ENCODE results near the gene NSL1. TPM values are rescaled to one million over a fixed set of nuclear protein-coding genes. Genes with fewer than 3 reads are reported as not detected.

NSL1 gene
- total and polyA plus RNA-seq, 9 of the 15 experiments (the other 6 are each of a cell fraction or from before 2014, with no cell fraction given): 53.5 to 108 (median 59.1) TPM

DNA sequence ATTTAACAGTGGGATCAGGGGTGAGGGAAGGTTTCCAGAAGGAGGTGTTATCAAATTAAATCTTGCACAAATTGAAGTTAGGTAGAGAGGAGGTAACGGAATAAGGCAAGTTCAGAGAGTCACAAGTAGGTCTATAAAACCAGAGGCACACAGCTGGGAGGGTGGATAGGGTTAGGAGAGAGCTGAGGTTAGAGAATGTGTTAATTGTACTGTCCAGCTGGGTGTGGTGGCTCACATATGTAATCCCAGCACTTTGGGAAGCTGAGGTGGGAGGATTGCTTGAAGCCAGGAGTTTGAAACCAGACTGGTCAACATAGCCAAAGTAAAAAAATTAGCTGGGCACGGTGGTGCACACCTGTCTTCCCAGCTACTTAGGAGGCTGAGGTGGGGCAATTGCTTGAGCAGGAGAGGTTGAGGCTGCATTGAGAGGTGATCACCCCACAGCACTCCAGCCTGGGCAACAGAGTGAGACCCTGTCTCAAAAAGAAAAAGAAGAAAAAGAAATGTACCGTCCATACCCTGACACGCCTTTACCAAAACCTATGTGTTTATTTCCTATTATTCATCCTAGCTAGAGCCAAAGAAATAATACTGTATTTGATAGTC is 35.7 kb upstream of the NSL1 start (continued):
- no peak for TF ChIP-seq TCFL5 (CRISPR knock-in tag; conservative IDR thresholded peaks at IDR 0.05)

DNA sequence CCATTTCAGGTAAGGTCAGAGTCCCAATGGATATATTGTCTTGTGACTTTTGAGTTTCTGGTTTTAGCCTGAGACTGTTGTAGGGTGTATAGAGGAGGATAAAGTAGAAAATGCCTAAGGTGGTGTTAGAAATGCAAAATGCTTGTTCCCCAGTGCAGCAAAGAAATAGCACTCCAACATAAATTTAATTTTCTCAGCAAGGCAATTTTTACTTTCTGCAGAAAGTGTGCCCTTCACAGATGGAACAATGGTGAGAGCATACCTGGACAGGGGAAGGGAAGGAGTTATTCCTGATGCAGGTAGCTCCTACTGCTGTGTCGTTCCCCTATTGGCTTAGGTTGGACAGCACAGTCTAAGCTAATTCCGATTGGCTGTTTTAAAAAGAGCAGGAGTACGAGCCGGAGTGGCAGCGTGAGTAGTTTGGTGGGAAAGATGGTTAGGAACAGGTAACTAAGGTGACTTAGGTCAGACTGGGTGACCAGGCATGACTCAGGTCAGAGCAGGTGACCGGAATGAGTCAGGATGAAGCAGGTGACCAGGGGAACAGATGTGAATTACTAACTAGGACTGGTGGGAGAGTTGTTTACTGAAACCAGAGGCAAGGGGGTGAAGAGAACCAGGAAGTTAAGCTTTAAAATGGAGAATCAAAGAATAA is 34.3 kb upstream of the NSL1 start:
- Histone ChIP-seq H3K9me1 (ENCODE audit: control insufficient read depth, insufficient read depth, low read length) (no peaks in the 10 kb centered on the region), H3K4me2 (ENCODE audit: insufficient read depth, low read length) (no peak overlapping the region), H3K27ac (ENCODE audit: extremely low read depth, low read depth, low read length) (no peak overlapping the region), H3K36me3 (ENCODE audit: control insufficient read depth, insufficient read depth, low read length) (no peaks in the 10 kb centered on the region), H3K4me1 (replicated peaks in 1 of 2; ENCODE audit: control insufficient read depth in 2 of 2, insufficient read depth in 2 of 2, low read length in 2 of 2) (no peaks in the 10 kb centered on the region), H4K20me1 (replicated peaks; ENCODE audit: control insufficient read depth, insufficient read depth, low read length) (no peaks in the 10 kb centered on the region), H3K9ac (ENCODE audit: insufficient read depth in 1 of 2, low read depth in 2 of 2, low read length in 2 of 2) (no peak overlapping the region), H3K79me2 (ENCODE audit: control insufficient read depth, insufficient read depth, low read length) (no peaks in the 10 kb centered on the region), H2AFZ (ENCODE audit: low read depth, low read length) (no peak overlapping the region), H3K27me3 (ENCODE audit: control insufficient read depth in 2 of 2, insufficient read depth in 2 of 2, low read length in 2 of 2) (0 out of 5 replicates have a peak, but pooled peaks cover 0 to 4% of the 10 kb centered on the region in 2 experiments), H3K4me3 (no peak overlapping the region), H3K9me3 (replicated peaks; ENCODE audit: control insufficient read depth, insufficient read depth, low read depth, low read length) (peaks cover 9% of the 10 kb centered on the region)
- ChIA-PET POLR2A (interaction anchor here (1.2 kb wide), 1 partner anchor 11 kb away, joined by 3 read pairs; no protein-coding TSS in a partner anchor), CTCF (ENCODE audit: low intra/inter-chr PET ratio) (no interaction called here)
- no peak for FAIRE-seq
- ATAC-seq: no peak
- no peak for DNase-seq (ENCODE audit: extremely low read depth in 1 of 4, low spot score in 3 of 4)
- intact Hi-C loops (cut with micrococcal nuclease): no loop called here
- no TSS peak for BruUV-seq (replicated peaks)
- 51% methylated on average over 6 of the region's 6 CpGs for WGBS (ENCODE audit: insufficient coverage, low coverage, missing lambda C conversion rate)
- in situ Hi-C loops (cut with MboI): no loop called here
- no peak for TF ChIP-seq SMARCC2 (IDR thresholded peaks at IDR 0.05; ENCODE audit: low read depth)
- peak; percentile 86; the same call in 1 of the 2 replicates for TF ChIP-seq ZEB2 (IDR thresholded peaks at IDR 0.05)
- no peak for TF ChIP-seq POLR2AphosphoS5 (IDR thresholded peaks at IDR 0.05; ENCODE audit: control insufficient read depth, insufficient read depth, low read depth, low read length)
- TF ChIP-seq XRCC3 (IDR thresholded peaks at IDR 0.05): peak; percentile 94
- TF ChIP-seq CBX3 (IDR thresholded peaks at IDR 0.05; ENCODE audit: borderline replicate concordance in 1 of 2, low read length in 2 of 2): peak in 1 of 2 experiments; percentile 100; a peak in 2 of 3 replicates
- peak; percentile 33; the same call in 1 of the 2 replicates for TF ChIP-seq LEF1 (IDR thresholded peaks at IDR 0.05)
- TF ChIP-seq, protein P1, sequence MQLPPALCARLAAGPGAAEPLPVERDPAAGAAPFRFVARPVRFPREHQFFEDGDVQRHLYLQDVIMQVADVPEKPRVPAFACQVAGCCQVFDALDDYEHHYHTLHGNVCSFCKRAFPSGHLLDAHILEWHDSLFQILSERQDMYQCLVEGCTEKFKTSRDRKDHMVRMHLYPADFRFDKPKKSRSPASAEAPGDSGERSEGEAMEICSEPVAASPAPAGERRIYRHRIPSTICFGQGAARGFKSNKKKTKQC (CRISPR knock-in tag; IDR thresholded peaks at IDR 0.05): no peak
- peak in 1 of 2 experiments; percentile 76; a peak in 1 of 4 replicates for TF ChIP-seq ARNT (IDR thresholded peaks at IDR 0.05)
- peak; percentile 90 for TF ChIP-seq ZNF561 (CRISPR knock-in tag; conservative IDR thresholded peaks at IDR 0.05)
- TF ChIP-seq TRIM24 (IDR thresholded peaks at IDR 0.05): peak; percentile 13 to 74; a peak in 3 of 4 replicates
- no peak for TF ChIP-seq ZNF75A (CRISPR knock-in tag; IDR thresholded peaks at IDR 0.05)
- peak; percentile 95 for TF ChIP-seq CBX1 (IDR thresholded peaks at IDR 0.05; ENCODE audit: low read depth)
- TF ChIP-seq, protein P2, sequence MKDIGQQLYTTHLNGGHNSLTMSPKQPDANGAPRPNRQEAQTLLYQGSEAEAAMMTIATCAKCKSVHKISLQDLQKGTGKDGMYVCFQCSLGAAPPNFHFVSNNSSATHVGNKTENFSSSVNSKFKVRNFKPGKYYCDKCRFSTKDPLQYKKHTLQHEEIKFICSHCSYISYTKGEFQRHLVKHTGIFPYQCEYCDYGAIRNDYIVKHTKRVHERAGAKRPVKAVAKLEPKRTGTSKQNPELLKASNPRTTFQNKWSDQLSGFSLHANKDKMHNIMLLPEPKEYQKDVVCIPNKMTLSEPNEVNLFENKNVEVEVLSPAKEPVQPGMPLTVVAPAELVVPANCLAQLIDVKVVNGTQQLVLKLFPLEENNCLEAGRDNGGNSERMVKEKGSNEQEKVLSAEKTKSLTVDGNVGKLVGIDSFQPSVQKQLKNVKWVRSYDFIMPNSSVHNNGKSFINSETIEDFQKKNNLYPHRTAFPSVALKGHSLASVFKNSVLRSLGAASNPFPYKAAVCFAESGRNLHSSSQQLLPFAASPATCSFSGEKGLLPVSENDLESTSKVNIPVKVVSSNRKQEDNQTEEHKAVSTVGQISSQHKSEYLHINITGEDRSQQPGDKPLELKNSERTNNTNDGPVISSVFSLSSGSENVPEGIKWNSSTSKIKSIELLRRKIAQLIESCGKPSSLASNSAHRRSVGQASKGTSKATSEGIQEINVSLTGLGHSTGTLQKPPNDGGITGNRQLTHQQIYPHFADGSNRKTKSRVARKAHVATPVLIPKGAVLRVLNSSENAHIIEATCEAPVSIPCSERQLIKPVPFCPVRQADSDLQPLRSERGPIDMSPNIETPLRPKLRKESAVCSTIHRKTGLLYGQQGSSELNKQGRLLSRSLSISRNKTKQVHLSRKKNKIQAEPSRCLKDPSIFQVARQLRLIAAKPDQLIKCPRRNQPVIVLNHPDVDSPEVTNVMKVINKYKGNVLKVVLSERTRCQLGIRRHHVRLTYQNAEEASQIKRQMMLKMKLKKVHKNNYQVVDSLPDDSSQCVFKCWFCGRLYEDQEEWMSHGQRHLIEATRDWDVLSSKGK (CRISPR knock-in tag; IDR thresholded peaks at IDR 0.05): no peak
- TF ChIP-seq, protein P3, sequence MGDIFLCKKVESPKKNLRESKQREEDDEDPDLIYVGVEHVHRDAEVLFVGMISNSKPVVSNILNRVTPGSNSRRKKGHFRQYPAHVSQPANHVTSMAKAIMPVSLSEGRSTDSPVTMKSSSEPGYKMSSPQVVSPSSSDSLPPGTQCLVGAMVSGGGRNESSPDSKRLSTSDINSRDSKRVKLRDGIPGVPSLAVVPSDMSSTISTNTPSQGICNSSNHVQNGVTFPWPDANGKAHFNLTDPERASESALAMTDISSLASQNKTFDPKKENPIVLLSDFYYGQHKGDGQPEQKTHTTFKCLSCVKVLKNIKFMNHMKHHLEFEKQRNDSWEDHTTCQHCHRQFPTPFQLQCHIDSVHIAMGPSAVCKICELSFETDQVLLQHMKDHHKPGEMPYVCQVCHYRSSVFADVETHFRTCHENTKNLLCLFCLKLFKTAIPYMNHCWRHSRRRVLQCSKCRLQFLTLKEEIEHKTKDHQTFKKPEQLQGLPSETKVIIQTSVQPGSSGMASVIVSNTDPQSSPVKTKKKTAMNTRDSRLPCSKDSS (IDR thresholded peaks at IDR 0.05; ENCODE audit: low read depth, partially characterized antibody): peak; percentile 99
- TF ChIP-seq TAL1 (IDR thresholded peaks at IDR 0.05): no peak

All from K562 (cell line).